COLO829 (cell line): Measurements from ENCODE around the gene PAN2.
"Not testable (repeated sequence)": the region's sequence is repeated elsewhere in the genome, so short reads cannot be mapped to it uniquely, and the experiment has no call there.

ENCODE experiments used
- DNase-seq: peaks from one replicate; pipeline ENCODE4 v3.0.0; 2012; ENCODE audit warnings: low spot score

Gene PAN2

GRCh38 chr12:56304872-56305590 is 28.8 kb downstream of the PAN2 start:
- DNase-seq = no peak

- DNase-seq = no peak
Observed at GRCh38 chr12:56304276-56304675, 29.5 kb downstream of the PAN2 start.

GRCh38 chr12:56300644-56301464 is 32.9 kb downstream of the PAN2 start:
- DNase-seq = no peak

- peak; percentile 97 for DNase-seq
Observed at GRCh38 chr12:56299853-56300643, 33.8 kb downstream of the PAN2 start, which contains the start of gene CS. CS (minus strand) TSS chr12:56300330; CDS start chr12:56300201, 129 bp downstream.

GRCh38 chr12:56299308-56299852 is 34.4 kb downstream of the PAN2 start:
- DNase-seq = peak; percentile 7

- DNase-seq = no peak
Observed at GRCh38 chr12:56298828-56299227, 35.0 kb downstream of the PAN2 start.

- DNase-seq = no peak
Observed at GRCh38 chr12:56297400-56297799, 36.4 kb downstream of the PAN2 start.

GRCh38 chr12:56296295-56296694 is 37.5 kb downstream of the PAN2 start:
- DNase-seq = no peak

- no peak for DNase-seq
Observed at GRCh38 chr12:56293795-56294194, 40.0 kb downstream of the PAN2 start.

GRCh38 chr12:56288705-56289387 is 45.0 kb downstream of the PAN2 start:
- DNase-seq = no peak

- no peak for DNase-seq
Observed at GRCh38 chr12:56286044-56286830, 47.6 kb downstream of the PAN2 start.

- not testable (repeated sequence) for DNase-seq
Observed at GRCh38 chr12:56284263-56284662, 49.5 kb downstream of the PAN2 start.

- DNase-seq = no peak
Observed at GRCh38 chr12:56282579-56282978, 51.2 kb downstream of the PAN2 start.

- DNase-seq = no peak
Observed at GRCh38 chr12:56282030-56282429, 51.8 kb downstream of the PAN2 start.

GRCh38 chr12:56280849-56281248 is 53.0 kb downstream of the PAN2 start:
- no peak for DNase-seq

GRCh38 chr12:56278905-56279304 is 54.9 kb downstream of the PAN2 start:
- no peak for DNase-seq

GRCh38 chr12:56274299-56274698 is 59.5 kb downstream of the PAN2 start:
- no peak for DNase-seq

- DNase-seq = not testable (repeated sequence)
Observed at GRCh38 chr12:56272468-56272867, 61.3 kb downstream of the PAN2 start.

GRCh38 chr12:56271031-56271430 is 62.8 kb downstream of the PAN2 start:
- no peak for DNase-seq

- no peak for DNase-seq
Observed at GRCh38 chr12:56267443-56268071, 66.2 kb downstream of the PAN2 start.
